Thyroid gland (tissue), 4 donors: ENCODE data around the gene POLN.

Experiments
- POLR2A ChIP-seq, 2 donors: fragments of 450-650 bp; IDR thresholded peaks; one replicate each; pipeline ENCODE4 v1.6.1; 2017; ENCODE audit warnings: antibody characterized with exemption in 2 of 2, mild to moderate bottlenecking in 2 of 2, moderate library complexity in 1 of 2
- TF ChIP-seq, protein P1 (sequence below), 6 experiments: fragments of 200-600 bp in 3 of 6; fragments of 450-650 bp in 3 of 6; sonication (generic) in 3 of 6; IDR thresholded peaks; one replicate each; pipeline ENCODE4 v1.5.1; 2016 to 2019; ENCODE audit warnings: antibody characterized with exemption in 6 of 6, mild to moderate bottlenecking in 2 of 6, inconsistent platforms in 1 of 6, moderate library complexity in 1 of 6

DNA sequence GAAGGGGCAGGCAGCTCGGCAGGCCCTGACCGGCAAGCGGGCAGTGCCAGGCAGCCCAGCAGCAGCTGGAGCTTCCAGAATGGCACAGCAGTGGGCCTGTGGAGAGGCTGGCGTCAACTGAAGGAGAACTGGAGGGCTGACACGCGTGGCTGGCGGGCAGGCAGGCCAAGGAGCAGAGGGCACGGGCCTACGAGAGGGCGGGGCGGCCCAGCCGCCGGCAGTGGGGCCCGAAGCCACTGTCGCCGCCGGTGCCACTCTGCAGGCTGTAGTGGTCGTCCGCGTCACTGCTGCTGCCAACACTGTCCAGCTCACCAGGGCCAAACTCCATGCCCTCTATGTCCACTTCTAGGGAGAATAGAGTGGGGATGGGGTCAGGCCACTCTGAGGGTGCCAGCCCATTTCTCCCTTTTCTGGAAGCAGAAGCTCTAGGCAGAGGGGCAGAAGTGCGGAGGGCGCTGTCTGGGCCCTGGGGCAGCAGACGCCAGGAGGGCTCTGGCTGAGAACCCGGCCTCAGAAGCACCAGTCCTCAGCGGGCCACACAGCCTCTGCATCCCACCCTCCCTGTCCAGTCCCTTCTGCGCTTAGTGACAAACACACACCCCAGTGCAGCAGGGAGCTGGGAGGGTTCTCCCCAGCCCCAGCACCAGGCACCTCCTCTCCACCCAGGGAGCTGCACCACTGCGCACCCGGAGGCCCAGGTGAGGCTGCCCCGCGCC is 8.6 kb upstream of the POLN start:
- TF ChIP-seq, protein P1, sequence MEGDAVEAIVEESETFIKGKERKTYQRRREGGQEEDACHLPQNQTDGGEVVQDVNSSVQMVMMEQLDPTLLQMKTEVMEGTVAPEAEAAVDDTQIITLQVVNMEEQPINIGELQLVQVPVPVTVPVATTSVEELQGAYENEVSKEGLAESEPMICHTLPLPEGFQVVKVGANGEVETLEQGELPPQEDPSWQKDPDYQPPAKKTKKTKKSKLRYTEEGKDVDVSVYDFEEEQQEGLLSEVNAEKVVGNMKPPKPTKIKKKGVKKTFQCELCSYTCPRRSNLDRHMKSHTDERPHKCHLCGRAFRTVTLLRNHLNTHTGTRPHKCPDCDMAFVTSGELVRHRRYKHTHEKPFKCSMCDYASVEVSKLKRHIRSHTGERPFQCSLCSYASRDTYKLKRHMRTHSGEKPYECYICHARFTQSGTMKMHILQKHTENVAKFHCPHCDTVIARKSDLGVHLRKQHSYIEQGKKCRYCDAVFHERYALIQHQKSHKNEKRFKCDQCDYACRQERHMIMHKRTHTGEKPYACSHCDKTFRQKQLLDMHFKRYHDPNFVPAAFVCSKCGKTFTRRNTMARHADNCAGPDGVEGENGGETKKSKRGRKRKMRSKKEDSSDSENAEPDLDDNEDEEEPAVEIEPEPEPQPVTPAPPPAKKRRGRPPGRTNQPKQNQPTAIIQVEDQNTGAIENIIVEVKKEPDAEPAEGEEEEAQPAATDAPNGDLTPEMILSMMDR (IDR thresholded peaks at IDR 0.05) = no peak
- TF ChIP-seq POLR2A (IDR thresholded peaks at IDR 0.05) = no peak
